WTC11 (cell line): Measurements from ENCODE around the gene ANKMY2.

Source experiments
- AFF4 ChIP-seq: sonication (generic); formaldehyde crosslinking; IDR thresholded peaks from 2 replicates; pipeline ENCODE4 v1.8.1; 2023; ENCODE audit warnings: mild to moderate bottlenecking, missing genetic modification reagents, borderline replicate concordance
- CTCF ChIP-seq: fragments of 200-600 bp; IDR thresholded peaks from 2 replicates; pipeline ENCODE4 v1.8.0; 2022; ENCODE audit warnings: antibody characterized with exemption
- SP1 ChIP-seq: sonication (generic); formaldehyde crosslinking; conservative IDR thresholded peaks from 2 replicates; pipeline ENCODE4 v1.8.1; 2022; ENCODE audit warnings: missing genetic modification reagents
- USF2 ChIP-seq: sonication (generic); formaldehyde crosslinking; IDR thresholded peaks from 2 replicates; pipeline ENCODE4 v1.8.1; 2023; ENCODE audit warnings: mild to moderate bottlenecking, missing genetic modification reagents, moderate library complexity
- ZNF121 ChIP-seq: sonication (generic); formaldehyde crosslinking; IDR thresholded peaks from 2 replicates; pipeline ENCODE4 v1.8.0; 2023; ENCODE audit warnings: missing genetic modification reagents

- TF ChIP-seq CTCF (peak; percentile 35; the same call in 1 of the 2 replicates), AFF4 (no peak), USF2 (no peak), SP1 (no peak), ZNF121 (CRISPR knock-in tag) (no peak)
These were observed 80.6 kb downstream of the ANKMY2 start for GRCh38 chr7:16564909-16565426.
